Smooth muscle cell (in vitro differentiated cells): ENCODE results near the gene NET1. TPM values are rescaled to one million over a fixed set of nuclear protein-coding genes. Genes with fewer than 3 reads are reported as not detected.

Source experiments
- DNase-seq: peaks from one replicate; lab custom pipeline; 2025; ENCODE audit not compliant: unreplicated experiment; lab: John Stamatoyannopoulos, UW
- H2AFZ ChIP-seq: fragments of 200-600 bp; sonication (generic); 2 replicates; pipeline ENCODE4 v1.6.0; 2016; ENCODE audit warnings: antibody characterized with exemption, low read depth, mild to moderate bottlenecking
- H3F3A ChIP-seq: fragments of 200-600 bp; sonication (generic); 2 replicates; pipeline ENCODE4 v1.6.0; 2017; ENCODE audit warnings: antibody characterized with exemption, low read depth
- H3K27ac ChIP-seq: fragments of 200-600 bp; sonication (generic); 2 replicates; pipeline ENCODE4 v1.5.1; 2016; ENCODE audit warnings: low read depth, mild to moderate bottlenecking
- H3K27me3 ChIP-seq: fragments of 200-600 bp; sonication (generic); 2 replicates; pipeline ENCODE4 v1.6.1; 2016; ENCODE audit warnings: low read depth, mild to moderate bottlenecking
- H3K36me3 ChIP-seq: fragments of 200-600 bp; sonication (generic); 2 replicates; pipeline ENCODE4 v1.5.1; 2016; ENCODE audit warnings: low read depth
- H3K4me1 ChIP-seq: fragments of 200-600 bp; sonication (generic); 2 replicates; pipeline ENCODE4 v1.5.1; 2016; ENCODE audit warnings: low read depth
- H3K4me2 ChIP-seq: fragments of 200-600 bp; sonication (generic); 2 replicates; pipeline ENCODE4 v1.6.0; 2016; ENCODE audit warnings: mild to moderate bottlenecking
- H3K4me3 ChIP-seq: fragments of 200-600 bp; sonication (generic); 2 replicates; pipeline ENCODE4 v1.5.1; 2016; ENCODE audit warnings: mild to moderate bottlenecking
- H3K79me2 ChIP-seq: fragments of 200-600 bp; sonication (generic); 2 replicates; pipeline ENCODE4 v1.6.0; 2016; ENCODE audit warnings: low read depth, mild to moderate bottlenecking
- H3K9ac ChIP-seq: fragments of 200-600 bp; sonication (generic); 2 replicates; pipeline ENCODE4 v1.6.0; 2016; ENCODE audit warnings: low read depth
- H3K9me3 ChIP-seq: fragments of 200-600 bp; sonication (generic); replicated peaks from 2 replicates; pipeline ENCODE4 v1.5.1; 2016; ENCODE audit warnings: low read depth
- H4K20me1 ChIP-seq: fragments of 200-600 bp; sonication (generic); 2 replicates; pipeline ENCODE4 v1.6.0; 2016; ENCODE audit warnings: low read depth
- CTCF ChIP-seq: fragments of 200-600 bp; sonication (generic); IDR thresholded peaks from 2 replicates; pipeline ENCODE4 v1.5.1; 2017; ENCODE audit warnings: borderline replicate concordance, mild to moderate bottlenecking, antibody characterized with exemption; ENCODE audit not compliant: insufficient read depth, poor library complexity, severe bottlenecking
- WGBS: methylation state at CpG from one replicate; pipeline ENCODE4 v1.1.7; 2016; ENCODE audit warnings: low lambda C conversion rate; 5-methylcytosine and 5-hydroxymethylcytosine counted together
- polyA plus RNA-seq: library from polyadenylated mRNA; unstranded; fragments of >200 nt; fragmentation: Nextera tagmentation; extraction: Ambion mirVana; gene quantifications from 2 replicates; pipeline ENCODE4 v1.2.1, GENCODE V29; 2016
- total RNA-seq: library from RNA; depleted of rRNA; stranded (reverse); fragments of >200 nt; gene quantifications from 2 replicates; pipeline ENCODE4 v1.2.3, GENCODE V29; 2014

The NET1 gene
- total and polyA plus RNA-seq, 2 experiments from 2014 or later = 49.5 to 123 TPM

DNA sequence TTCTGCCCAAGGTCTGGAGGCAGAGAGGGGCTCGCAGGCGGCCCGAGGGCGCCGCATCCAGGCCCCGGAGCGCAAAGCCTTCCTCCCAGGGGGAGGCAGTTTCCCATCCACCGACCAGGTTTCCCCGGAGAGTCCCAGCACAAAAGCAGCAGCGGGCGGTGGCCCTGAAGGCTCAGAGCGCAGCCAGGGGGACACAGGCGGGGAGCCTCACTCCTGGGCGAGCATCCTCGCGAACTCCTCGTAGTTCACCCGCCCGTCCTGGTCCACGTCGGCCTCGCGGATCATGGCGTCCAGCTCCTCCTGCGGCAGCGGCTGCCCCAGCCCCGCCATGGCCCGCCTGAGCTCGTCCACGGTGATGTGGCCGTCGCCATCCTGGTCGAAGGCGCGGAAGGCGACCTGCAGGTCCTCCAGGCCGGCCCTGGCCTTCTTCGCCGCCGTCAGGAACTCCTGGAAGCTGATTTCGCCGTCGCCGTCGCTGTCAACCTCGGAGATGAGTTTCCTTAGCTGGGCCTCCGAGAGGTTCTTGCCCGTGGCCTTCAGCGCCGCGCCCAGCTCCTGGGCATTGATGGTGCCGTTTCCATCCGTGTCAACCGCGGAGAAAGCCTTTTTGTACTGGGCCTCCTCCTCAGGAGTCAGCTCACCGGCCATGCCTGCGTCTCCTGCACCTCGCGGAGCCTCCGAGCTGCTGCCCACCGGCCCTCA lies 86.6 kb downstream of the NET1 start:
- DNase-seq = no peak
- Histone ChIP-seq H3F3A (no peaks in the 10 kb centered on the region), H3K4me2 (no peak overlapping the region), H3K79me2 (no peaks in the 10 kb centered on the region), H2AFZ (no peak overlapping the region), H3K36me3 (no peaks in the 10 kb centered on the region), H3K9ac (no peak overlapping the region), H3K27me3 (no peaks in the 10 kb centered on the region), H4K20me1 (no peaks in the 10 kb centered on the region), H3K27ac (no peak overlapping the region), H3K9me3 (no peaks in the 10 kb centered on the region), H3K4me3 (no peak overlapping the region), H3K4me1 (no peaks in the 10 kb centered on the region)
- no peak for TF ChIP-seq CTCF
- WGBS = 95% methylated on average over 59 of the region's 61 CpGs

- Histone ChIP-seq H3F3A (no peaks in the 10 kb centered on the region), H3K27ac (no peak within 1 kb of the TSS), H3K4me2 (no peak within 1 kb of the TSS), H3K9ac (no peak within 1 kb of the TSS), H3K79me2 (no peaks in the 10 kb centered on the region), H3K4me1 (no peaks in the 10 kb centered on the region), H3K4me3 (no peak within 1 kb of the TSS), H2AFZ (no peak within 1 kb of the TSS), H3K9me3 (no peaks in the 10 kb centered on the region), H3K36me3 (no peaks in the 10 kb centered on the region), H4K20me1 (no peaks in the 10 kb centered on the region), H3K27me3 (no peaks in the 10 kb centered on the region)
- no peak for DNase-seq
- 93% methylated on average over 10 of the region's 10 CpGs for WGBS
- TF ChIP-seq CTCF = no peak
Observed at GRCh38 chr10:5499493-5500140, 87.3 kb downstream of the NET1 start, which contains the start of gene CALML5. TSS of gene CALML5 (minus strand) at chr10:5499570. CDS start at chr10:5499438, 132 bp downstream.

GRCh38 chr10:5500162-5500670 lies 87.9 kb downstream of the NET1 start:
- Histone ChIP-seq H3K9ac (no peak overlapping the region), H3K4me3 (no peak overlapping the region), H3K9me3 (no peaks in the 10 kb centered on the region), H3K36me3 (no peaks in the 10 kb centered on the region), H3K27me3 (no peaks in the 10 kb centered on the region), H4K20me1 (no peaks in the 10 kb centered on the region), H3F3A (no peaks in the 10 kb centered on the region), H3K27ac (no peak overlapping the region), H2AFZ (no peak overlapping the region), H3K79me2 (no peaks in the 10 kb centered on the region), H3K4me1 (no peaks in the 10 kb centered on the region), H3K4me2 (no peak overlapping the region)
- WGBS = 98% methylated on average over 7 of the region's 7 CpGs
- no peak for DNase-seq
- no peak for TF ChIP-seq CTCF
